H1 (cell line): ENCODE data around the gene HRH3. TPM values are rescaled to one million over a fixed set of nuclear protein-coding genes. Genes with fewer than 3 reads are reported as not detected.

ENCODE experiments used
- CTCF ChIA-PET: fragments of 300-600 bp; sonication (Branson Sonifier 250); formaldehyde crosslinking; loops from one replicate; lab custom pipeline; 2021; ENCODE audit not compliant: partially characterized antibody; lab: Charles Lee
- POLR2A ChIA-PET: fragments of 300-600 bp; sonication (Branson Sonifier 250); formaldehyde crosslinking; loops from one replicate; lab custom pipeline; 2021; ENCODE audit warnings: inconsistent platforms; ENCODE audit not compliant: partially characterized antibody; lab: Charles Lee
- DNase-seq, 2 experiments: peaks; one replicate each; pipeline versions ENCODE4 v3.0.0 to v3.0.0-alpha.2; 2010 to 2022; ENCODE audit warnings: low spot score in 2 of 2, low read depth in 1 of 2, mixed read lengths in 1 of 2
- FAIRE-seq: peaks from 2 replicates; lab custom pipeline; 2011; peaks lifted over from hg19 to GRCh38; lab: Jason Lieb, UNC
- H2AFZ ChIP-seq: 2 replicates; pipeline ENCODE4 v1.8.1; 2012; ENCODE audit warnings: low read length, inconsistent platforms
- H2AK5ac ChIP-seq: 2 replicates; pipeline ENCODE4 v1.6.1; 2013; ENCODE audit warnings: low read depth, low read length
- H2BK120ac ChIP-seq: replicated peaks from 2 replicates; pipeline ENCODE3; 2013; ENCODE audit warnings: low read depth, low read length, inconsistent platforms
- H2BK12ac ChIP-seq: 2 replicates; pipeline ENCODE4 v1.6.1; 2013; ENCODE audit warnings: low read depth, low read length
- H2BK15ac ChIP-seq: 2 replicates; pipeline ENCODE4 v1.6.1; 2013; ENCODE audit warnings: low read length
- H2BK20ac ChIP-seq: 2 replicates; pipeline ENCODE4 v1.6.1; 2013; ENCODE audit warnings: low read length
- H2BK5ac ChIP-seq: 2 replicates; pipeline ENCODE4 v1.6.1; 2013; ENCODE audit warnings: low read depth, low read length
- H3K14ac ChIP-seq: 2 replicates; pipeline ENCODE4 v1.6.1; 2013; ENCODE audit warnings: inconsistent platforms; ENCODE audit not compliant: insufficient read length
- H3K18ac ChIP-seq: 2 replicates; pipeline ENCODE4 v1.6.1; 2013; ENCODE audit warnings: low read length; ENCODE audit errors: extremely low read depth
- H3K23ac ChIP-seq: 2 replicates; pipeline ENCODE4 v1.6.1; 2013; ENCODE audit warnings: inconsistent platforms; ENCODE audit not compliant: insufficient read length
- H3K23me2 ChIP-seq: 2 replicates; pipeline ENCODE4 v1.6.1; 2013; ENCODE audit warnings: low read depth, low read length
- H3K27ac ChIP-seq: 2 replicates; pipeline ENCODE4 v1.6.1; 2011; ENCODE audit warnings: low read depth, low read length, inconsistent platforms
- H3K27me3 ChIP-seq, 4 experiments: replicated peaks in 1 of 4; 1 replicate in 1 of 4; 2 replicates in 3 of 4; pipeline versions ENCODE4 v1.6.1 to v1.8.1; 2011 to 2013; ENCODE audit warnings: low read length in 3 of 4, mild to moderate bottlenecking in 3 of 4, inconsistent platforms in 2 of 4, mixed read lengths in 2 of 4, moderate library complexity in 1 of 4; ENCODE audit not compliant: control insufficient read depth in 3 of 4, insufficient read depth in 3 of 4; ENCODE audit errors: extremely low read depth in 1 of 4
- H3K36me3 ChIP-seq, 4 experiments: 2 replicates each; pipeline versions ENCODE4 v1.6.1 to v1.8.1; 2011 to 2013; ENCODE audit warnings: mild to moderate bottlenecking in 4 of 4, low read length in 3 of 4, moderate library complexity in 2 of 4, control low read depth in 1 of 4, inconsistent platforms in 1 of 4; ENCODE audit not compliant: insufficient read depth in 4 of 4, control insufficient read depth in 2 of 4
- H3K4ac ChIP-seq: replicated peaks from 2 replicates; pipeline ENCODE3; 2013; ENCODE audit warnings: low read length, low read depth, mixed read lengths, inconsistent platforms; ENCODE audit not compliant: insufficient read length
- H3K4me1 ChIP-seq, 4 experiments: replicated peaks in 1 of 4; 1 replicate in 1 of 4; 2 replicates in 3 of 4; pipeline versions ENCODE4 v1.6.1 to v1.8.1; 2011 to 2013; ENCODE audit warnings: low read length in 3 of 4, inconsistent platforms in 2 of 4, mixed read lengths in 1 of 4; ENCODE audit not compliant: insufficient read depth in 4 of 4, control insufficient read depth in 3 of 4
- H3K4me2 ChIP-seq, 2 experiments: 2 replicates each; pipeline versions ENCODE4 v1.6.1 to v1.8.1; 2011 to 2013; ENCODE audit warnings: low read depth in 2 of 2, low read length in 2 of 2, control low read depth in 1 of 2, inconsistent platforms in 1 of 2, mild to moderate bottlenecking in 1 of 2; ENCODE audit not compliant: insufficient read depth in 1 of 2
- H3K4me3 ChIP-seq, 4 experiments: fragments of 200-600, 300-600 bp in 1 of 4; sonication (generic), shearing (Covaris generic), sonication (Bioruptor Twin) in 1 of 4; 2 replicates each; pipeline versions ENCODE4 v1.5.1 to v1.8.1; 2011 to 2016; ENCODE audit warnings: low read length in 4 of 4, low read depth in 3 of 4, control low read depth in 2 of 4, inconsistent platforms in 2 of 4, mild to moderate bottlenecking in 2 of 4, mixed read lengths in 1 of 4, moderate library complexity in 1 of 4; ENCODE audit not compliant: insufficient read depth in 2 of 4; ENCODE audit errors: extremely low read depth in 1 of 4
- H3K56ac ChIP-seq: replicated peaks from 2 replicates; pipeline ENCODE3; 2013; ENCODE audit warnings: low read depth, mild to moderate bottlenecking, mixed read lengths, low read length, inconsistent platforms; ENCODE audit not compliant: insufficient read length
- H3K79me1 ChIP-seq: 2 replicates; pipeline ENCODE4 v1.6.1; 2013; ENCODE audit warnings: low read depth, low read length, control low read depth
- H3K79me2 ChIP-seq, 2 experiments: 2 replicates each; pipeline versions ENCODE4 v1.6.1 to v1.8.1; 2012 to 2013; ENCODE audit warnings: low read length in 2 of 2, mild to moderate bottlenecking in 2 of 2, inconsistent platforms in 1 of 2; ENCODE audit not compliant: insufficient read depth in 2 of 2, control insufficient read depth in 1 of 2
- H3K9ac ChIP-seq, 4 experiments: replicated peaks in 1 of 4; 1 replicate in 1 of 4; 2 replicates in 3 of 4; pipeline versions ENCODE4 v1.6.1 to v1.8.1; 2011 to 2013; ENCODE audit warnings: low read depth in 3 of 4, low read length in 3 of 4, control low read depth in 2 of 4, mild to moderate bottlenecking in 2 of 4, moderate library complexity in 2 of 4, inconsistent platforms in 1 of 4; ENCODE audit errors: extremely low read depth in 1 of 4
- H3K9me3 ChIP-seq, 2 experiments: 2 replicates each; pipeline versions ENCODE4 v1.6.1 to v1.8.1; 2012 to 2013; ENCODE audit warnings: mild to moderate bottlenecking in 2 of 2, moderate library complexity in 2 of 2, control low read depth in 1 of 2, inconsistent platforms in 1 of 2, low read depth in 1 of 2, low read length in 1 of 2, mixed read lengths in 1 of 2; ENCODE audit not compliant: insufficient read depth in 2 of 2
- H4K20me1 ChIP-seq, 2 experiments: replicated peaks in 1 of 2; 2 replicates each; pipeline versions ENCODE3 to v1.8.1; 2011 to 2013; ENCODE audit warnings: inconsistent platforms in 2 of 2, low read length in 2 of 2, mild to moderate bottlenecking in 1 of 2; ENCODE audit not compliant: insufficient read depth in 2 of 2, control insufficient read depth in 1 of 2
- H4K5ac ChIP-seq: 2 replicates; pipeline ENCODE4 v1.6.1; 2013; ENCODE audit warnings: low read length, low read depth, mixed read lengths, inconsistent platforms; ENCODE audit not compliant: insufficient read length
- H4K8ac ChIP-seq: 2 replicates; pipeline ENCODE4 v1.8.0; 2013; ENCODE audit warnings: mild to moderate bottlenecking, moderate library complexity, low read length, inconsistent platforms; ENCODE audit not compliant: insufficient read depth; ENCODE audit errors: extremely low read depth
- H4K91ac ChIP-seq: replicated peaks from 2 replicates; pipeline ENCODE3; 2013; ENCODE audit warnings: low read length, mixed read lengths, inconsistent platforms; ENCODE audit not compliant: insufficient read length
- ASH2L ChIP-seq: fragments of 200-600, 300-600 bp; sonication (generic); IDR thresholded peaks from one replicate; pipeline ENCODE4 v1.7.1; 2017; ENCODE audit warnings: low read length
- BACH1 ChIP-seq: IDR thresholded peaks from 2 replicates; pipeline ENCODE4 v1.6.1; 2012; ENCODE audit warnings: low read length, improper control_type of control experiment
- EGR1 ChIP-seq: IDR thresholded peaks from 2 replicates; pipeline ENCODE4 v1.6.1; 2011; ENCODE audit warnings: low read depth, low read length, borderline replicate concordance
- GABPA ChIP-seq: IDR thresholded peaks from 2 replicates; pipeline ENCODE4 v1.6.1; 2011; ENCODE audit warnings: mild to moderate bottlenecking, low read length, moderate library complexity, borderline replicate concordance; ENCODE audit not compliant: insufficient read depth
- HDAC6 ChIP-seq: IDR thresholded peaks from one replicate; pipeline ENCODE4 v1.7.1; 2012; ENCODE audit warnings: low read depth, mild to moderate bottlenecking, inconsistent platforms, low read length, moderate library complexity
- KDM4A ChIP-seq: IDR thresholded peaks from one replicate; pipeline ENCODE4 v1.7.1; 2012; ENCODE audit warnings: low read depth, mild to moderate bottlenecking, moderate library complexity, low read length, inconsistent platforms; ENCODE audit not compliant: severe bottlenecking
- POLR2A ChIP-seq, 2 experiments: IDR thresholded peaks; 1 replicate in 1 of 2; 2 replicates in 1 of 2; pipeline ENCODE4 v1.6.1; 2011; ENCODE audit warnings: low read depth in 2 of 2, low read length in 2 of 2, mild to moderate bottlenecking in 2 of 2; ENCODE audit errors: control extremely low read depth in 1 of 2
- RXRA ChIP-seq: IDR thresholded peaks from 2 replicates; pipeline ENCODE4 v1.6.1; 2011; ENCODE audit warnings: low read depth, mild to moderate bottlenecking, low read length, moderate library complexity; ENCODE audit not compliant: insufficient read depth
- SIRT6 ChIP-seq: IDR thresholded peaks from one replicate; pipeline ENCODE4 v1.7.1; 2012; ENCODE audit warnings: low read length, inconsistent platforms
- TBP ChIP-seq: IDR thresholded peaks from 2 replicates; pipeline ENCODE4 v1.6.1; 2011; ENCODE audit warnings: low read depth, low read length, improper control_type of control experiment
- TCF12 ChIP-seq: IDR thresholded peaks from 2 replicates; pipeline ENCODE4 v1.6.1; 2011; ENCODE audit warnings: low read depth, mild to moderate bottlenecking, low read length
- WGBS, 2 experiments: shearing (Covaris generic) in 1 of 2; methylation state at CpG; one replicate each; pipeline versions ENCODE4 v1.1.6 to v1.1.7; 2013 to 2015; ENCODE audit warnings: low lambda C conversion rate in 2 of 2, mixed read lengths in 2 of 2, inconsistent platforms in 1 of 2, low coverage in 1 of 2, missing lambda C conversion rate in 1 of 2; ENCODE audit not compliant: insufficient replicate concordance in 2 of 2, insufficient coverage in 1 of 2, insufficient read length in 1 of 2; ENCODE audit errors: extremely low coverage in 1 of 2, missing lambda C conversion rate in 1 of 2; 5-methylcytosine and 5-hydroxymethylcytosine counted together
- polyA plus RNA-seq, 7 experiments: library from polyadenylated mRNA; depleted of rRNA in 3 of 7; stranded (reverse) in 5 of 7; unstranded in 2 of 7; fragments of >200 nt in 5 of 7; fragments of 200-250 nt in 2 of 7; gene quantifications; 1 replicate in 5 of 7; 2 replicates in 1 of 7; 4 replicates in 1 of 7; pipeline versions ENCODE4 v1.2.1 to v1.2.3, GENCODE V29; 2011 to 2013; ENCODE audit warnings: missing spikeins in 2 of 7, mixed read lengths in 2 of 7
- total RNA-seq: library from RNA; stranded (reverse); fragmentation: NEBNext Ultra II Directional; extraction: Animal tissue kit (Norgen Biotek cat#: 25700); gene quantifications from 2 replicates; pipeline ENCODE4 v1.2.1, GENCODE V29; 2021

Gene HRH3
- total and polyA plus RNA-seq, 2 of the 8 experiments (the other 6 are each of a cell fraction or from before 2014, with no cell fraction given), result 2.0 to 4.5 TPM

DNA sequence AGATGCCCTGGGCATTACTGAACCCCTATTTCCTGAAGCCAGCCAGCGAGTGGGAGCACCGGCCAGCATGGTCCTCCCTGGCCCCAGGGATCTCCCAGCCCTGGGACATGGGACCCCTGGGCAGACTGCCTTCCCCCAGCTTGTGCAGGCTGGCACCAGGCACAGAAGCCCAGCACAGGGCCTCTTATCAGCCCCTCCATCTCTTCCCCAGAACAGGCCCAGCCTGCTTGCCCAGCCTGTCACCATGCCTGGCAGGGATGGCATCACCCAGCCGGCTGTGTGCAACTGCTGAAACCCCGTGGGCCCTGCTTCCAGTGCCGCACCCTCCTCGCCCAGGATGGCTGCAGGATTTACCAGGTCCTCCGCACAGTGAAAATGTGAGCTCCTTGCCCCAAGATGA is 12.1 kb upstream of the HRH3 start:
- no peak overlapping the region for H3K18ac ChIP-seq
- H2AK5ac ChIP-seq, result no peak overlapping the region
- H4K8ac ChIP-seq, result no peak overlapping the region
- no peak overlapping the region for H2BK20ac ChIP-seq
- DNase-seq, result no peak
- H3K23me2 ChIP-seq, result peaks cover 18% of the 10 kb centered on the region
- H3K79me2 ChIP-seq, result no peaks in the 10 kb centered on the region
- POLR2A ChIA-PET, result interaction anchor here (0.9 to 1.1 kb wide), 2 partner anchors 11 to 18 kb away, joined by 4 read pairs; no protein-coding TSS in a partner anchor
- 0 out of 2 replicates have a peak, but pooled peaks cover 2% of the 10 kb centered on the region for H3K79me1 ChIP-seq
- no peak overlapping the region for H2BK120ac ChIP-seq
- H3K4me1 ChIP-seq, result peaks cover 0 to 9% (median 8%) of the 10 kb centered on the region in 4 experiments; a peak in 5 of 7 replicates
- no peak overlapping the region for H4K5ac ChIP-seq
- no peak overlapping the region for H3K23ac ChIP-seq
- FAIRE-seq, result no peak
- no peak overlapping the region for H2AFZ ChIP-seq
- peaks cover 0 to 3% (median 0%) of the 10 kb centered on the region in 4 experiments; a peak in 3 of 7 replicates for H3K27me3 ChIP-seq
- H3K4me2 ChIP-seq, result no peak overlapping the region
- no peak overlapping the region for H2BK15ac ChIP-seq
- no peak overlapping the region for H2BK5ac ChIP-seq
- peaks cover 0 to 15% of the 10 kb centered on the region in 2 experiments for H4K20me1 ChIP-seq
- H3K36me3 ChIP-seq, result no peaks in the 10 kb centered on the region
- CTCF ChIA-PET, result interaction anchor here (0.8 to 1.8 kb wide), 6 partner anchors 9 to 37 kb away, joined by 3 to 6 read pairs (median 3); no protein-coding TSS in a partner anchor
- H3K56ac ChIP-seq, result no peak overlapping the region
- H3K9me3 ChIP-seq, result peaks cover 0 to 5% of the 10 kb centered on the region in 2 experiments; a peak in 1 of 4 replicates
- no peak overlapping the region for H3K27ac ChIP-seq
- no peak overlapping the region for H2BK12ac ChIP-seq
- peak overlapping the region; percentile 55 for H4K91ac ChIP-seq
- no peak overlapping the region for H3K4me3 ChIP-seq
- H3K4ac ChIP-seq, result no peak overlapping the region
- WGBS, 2 experiments, result 90% methylated on average over 7 of the region's 7 CpGs; no CpG with 5 or more reads in 1 of the 2 experiments
- H3K14ac ChIP-seq, result no peak overlapping the region
- no peak for TF ChIP-seq SIRT6
- no peak for TF ChIP-seq BACH1
- no peak for TF ChIP-seq TBP
- no peak for TF ChIP-seq POLR2A (IDR thresholded peaks at IDR 0.05; ENCODE audit: control extremely low read depth in 1 of 2, low read depth in 2 of 2, low read length in 2 of 2)
- no peak for TF ChIP-seq EGR1
- TF ChIP-seq TCF12, result no peak
- no peak for TF ChIP-seq HDAC6
- no peak for TF ChIP-seq GABPA
- no peak for TF ChIP-seq RXRA
- no peak for TF ChIP-seq ASH2L
- no peak for TF ChIP-seq KDM4A
- H3K9ac ChIP-seq, result no peak overlapping the region
